Suprapubic skin (tissue), 4 donors: ENCODE results near the gene PCBD1.

ENCODE experiments used
- POLR2A ChIP-seq, 2 donors: fragments of 450-650 bp; IDR thresholded peaks; one replicate each; pipeline ENCODE4 v1.6.1; 2017; ENCODE audit warnings: antibody characterized with exemption in 2 of 2, mild to moderate bottlenecking in 2 of 2, moderate library complexity in 2 of 2
- POLR2AphosphoS5 ChIP-seq, 3 donors: sonication (generic); formaldehyde crosslinking; IDR thresholded peaks; one replicate each; pipeline ENCODE4 v1.6.1; 2017; ENCODE audit warnings: antibody characterized with exemption in 3 of 3
- TF ChIP-seq, protein P1 (sequence below), 2 donors: fragments of 200-600 bp in 1 of 2; fragments of 450-650 bp in 1 of 2; sonication (generic) in 1 of 2; IDR thresholded peaks; one replicate each; pipeline ENCODE4 v1.5.1; 2016 to 2019; ENCODE audit warnings: antibody characterized with exemption in 2 of 2, mild to moderate bottlenecking in 1 of 2, moderate library complexity in 1 of 2

DNA sequence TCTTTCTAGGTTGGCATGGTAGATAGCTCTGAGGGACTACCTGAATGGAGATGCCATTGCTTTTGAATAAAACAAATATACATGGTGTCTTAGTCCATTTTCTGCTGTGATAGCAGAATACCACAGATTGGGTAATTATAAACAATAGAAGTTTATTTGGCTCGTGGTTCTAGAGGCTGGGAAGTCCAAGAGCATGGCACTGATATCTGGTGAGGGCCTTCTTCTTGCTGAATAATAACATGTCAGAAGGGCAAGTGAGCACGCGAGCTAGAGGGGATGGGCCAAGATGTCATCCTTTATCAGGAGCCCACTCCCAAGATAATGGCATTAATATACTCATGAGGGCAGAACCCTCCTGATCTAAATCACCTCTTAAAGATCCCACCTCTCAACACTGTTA is 50.7 kb downstream of the PCBD1 start:
- TF ChIP-seq POLR2AphosphoS5 (IDR thresholded peaks at IDR 0.05) (no peak), POLR2A (IDR thresholded peaks at IDR 0.05) (no peak)
- TF ChIP-seq, protein P1, sequence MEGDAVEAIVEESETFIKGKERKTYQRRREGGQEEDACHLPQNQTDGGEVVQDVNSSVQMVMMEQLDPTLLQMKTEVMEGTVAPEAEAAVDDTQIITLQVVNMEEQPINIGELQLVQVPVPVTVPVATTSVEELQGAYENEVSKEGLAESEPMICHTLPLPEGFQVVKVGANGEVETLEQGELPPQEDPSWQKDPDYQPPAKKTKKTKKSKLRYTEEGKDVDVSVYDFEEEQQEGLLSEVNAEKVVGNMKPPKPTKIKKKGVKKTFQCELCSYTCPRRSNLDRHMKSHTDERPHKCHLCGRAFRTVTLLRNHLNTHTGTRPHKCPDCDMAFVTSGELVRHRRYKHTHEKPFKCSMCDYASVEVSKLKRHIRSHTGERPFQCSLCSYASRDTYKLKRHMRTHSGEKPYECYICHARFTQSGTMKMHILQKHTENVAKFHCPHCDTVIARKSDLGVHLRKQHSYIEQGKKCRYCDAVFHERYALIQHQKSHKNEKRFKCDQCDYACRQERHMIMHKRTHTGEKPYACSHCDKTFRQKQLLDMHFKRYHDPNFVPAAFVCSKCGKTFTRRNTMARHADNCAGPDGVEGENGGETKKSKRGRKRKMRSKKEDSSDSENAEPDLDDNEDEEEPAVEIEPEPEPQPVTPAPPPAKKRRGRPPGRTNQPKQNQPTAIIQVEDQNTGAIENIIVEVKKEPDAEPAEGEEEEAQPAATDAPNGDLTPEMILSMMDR (IDR thresholded peaks at IDR 0.05): no peak
